ENCODE data around the gene CRCP.
"Not testable (repeated sequence)": the region's sequence is repeated elsewhere in the genome, so short reads cannot be mapped to it uniquely, and the experiment has no call there.

Gene CRCP

DNA sequence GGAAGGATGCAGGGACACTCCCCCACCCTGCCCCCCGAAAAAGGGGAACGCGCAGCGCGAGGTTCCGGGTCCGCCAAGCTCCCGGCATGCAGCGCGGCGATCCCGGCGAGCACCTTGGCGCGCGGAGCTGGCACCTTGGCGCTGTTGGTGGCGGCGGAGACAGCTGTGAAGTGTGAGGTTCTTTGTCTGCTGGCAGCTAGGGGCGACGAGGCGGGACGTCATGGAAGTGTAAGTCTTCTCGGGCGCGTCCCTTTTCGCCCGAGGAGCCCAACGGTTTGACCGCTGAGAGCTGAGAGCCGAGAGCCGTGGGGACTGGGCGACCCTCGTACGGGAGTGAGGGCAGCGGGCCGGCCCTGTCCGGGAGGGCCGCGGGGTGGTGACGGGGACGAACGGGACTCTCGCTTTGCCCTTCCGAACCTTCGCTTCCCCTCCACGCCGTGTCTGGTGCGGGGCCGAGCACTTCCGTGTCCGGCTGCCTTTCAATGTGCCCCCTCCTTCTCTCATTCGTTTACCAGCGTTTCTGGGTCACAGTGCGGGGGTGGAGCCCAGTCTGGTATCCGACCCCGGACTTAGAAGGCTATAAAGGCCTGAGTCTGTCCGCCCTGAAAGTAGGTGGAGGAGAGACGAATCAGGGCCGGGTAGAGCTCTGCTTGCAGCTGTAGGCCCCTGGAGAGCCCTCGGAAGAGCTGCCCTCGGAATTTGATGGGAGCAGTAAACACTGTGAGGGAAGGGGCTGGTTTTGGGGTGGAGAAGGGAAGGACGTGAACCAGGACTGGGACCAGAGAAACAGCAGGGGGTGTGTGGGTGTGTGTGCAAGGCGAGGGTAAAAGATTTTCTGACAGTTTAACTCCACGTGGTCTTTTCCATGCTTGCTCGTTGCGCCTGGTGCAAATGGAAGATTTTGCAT lies at the start of gene CRCP:
Gene CRCP (plus strand): TSS at position 105 of the 907 bp plus-strand sequence. CDS start 116 bp downstream, at position 221.
- peak; percentile 69 for DNase-seq (ENCODE audit: low spot score)

DNA sequence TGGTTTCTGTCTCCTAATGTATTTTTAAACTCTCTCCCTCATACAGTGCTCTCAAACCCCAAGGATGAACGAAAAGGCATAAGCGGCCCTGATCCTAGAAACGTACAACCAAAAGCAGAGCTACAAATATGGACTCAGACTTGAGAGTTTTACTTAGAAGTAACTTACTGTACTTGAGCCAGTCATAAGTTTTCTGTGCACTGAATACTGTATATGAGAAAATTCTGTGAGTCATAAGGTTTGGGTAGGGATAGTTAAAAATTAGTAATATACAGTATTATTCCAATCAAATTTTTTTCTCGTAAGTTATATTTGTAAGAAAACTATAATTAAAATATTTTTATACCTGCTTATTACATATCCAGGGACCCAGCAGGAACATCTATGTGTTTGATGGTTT lies 44.9 kb upstream of the CRCP start:
- no peak for DNase-seq (ENCODE audit: low spot score)

DNA sequence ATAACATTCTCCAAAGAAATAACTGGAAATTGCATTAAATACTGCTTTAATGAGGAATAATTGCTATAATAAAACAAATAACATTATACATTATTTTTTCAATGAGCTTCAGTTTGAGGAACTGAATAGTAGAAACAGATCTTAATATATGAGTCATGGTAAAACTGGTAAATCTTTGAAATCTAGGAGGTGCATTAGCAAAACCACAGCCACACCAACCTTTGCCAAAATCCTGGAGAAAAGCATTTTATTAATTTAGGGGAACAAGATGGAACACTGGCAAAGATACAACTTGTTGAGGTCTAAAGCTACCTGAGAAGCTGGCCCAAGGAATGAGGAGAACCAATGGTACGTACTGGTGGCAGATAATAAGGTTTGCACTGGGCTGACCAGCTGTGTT lies 44.4 kb upstream of the CRCP start:
- DNase-seq (ENCODE audit: low spot score) = no peak

DNA sequence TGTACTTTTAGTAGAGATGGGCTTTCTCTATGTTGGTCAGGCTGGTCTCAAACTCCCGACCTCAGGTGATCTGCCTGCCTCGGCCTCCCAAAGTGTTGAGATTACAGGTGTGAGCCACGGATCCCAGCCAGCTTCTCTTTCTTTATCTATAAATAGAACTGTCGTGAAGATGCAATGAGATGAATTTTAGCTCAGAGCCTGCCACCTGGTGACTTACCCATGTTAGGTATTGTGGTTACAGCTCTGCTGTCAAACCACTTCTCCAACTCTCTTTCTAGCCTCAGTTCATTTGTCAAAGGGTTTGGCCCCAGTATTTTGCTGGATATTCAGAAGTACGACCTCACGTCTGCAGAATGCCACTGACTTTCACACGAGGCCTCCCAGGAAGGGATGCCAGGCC lies 42.4 kb upstream of the CRCP start:
- not testable (repeated sequence) for DNase-seq (ENCODE audit: low spot score)

DNA sequence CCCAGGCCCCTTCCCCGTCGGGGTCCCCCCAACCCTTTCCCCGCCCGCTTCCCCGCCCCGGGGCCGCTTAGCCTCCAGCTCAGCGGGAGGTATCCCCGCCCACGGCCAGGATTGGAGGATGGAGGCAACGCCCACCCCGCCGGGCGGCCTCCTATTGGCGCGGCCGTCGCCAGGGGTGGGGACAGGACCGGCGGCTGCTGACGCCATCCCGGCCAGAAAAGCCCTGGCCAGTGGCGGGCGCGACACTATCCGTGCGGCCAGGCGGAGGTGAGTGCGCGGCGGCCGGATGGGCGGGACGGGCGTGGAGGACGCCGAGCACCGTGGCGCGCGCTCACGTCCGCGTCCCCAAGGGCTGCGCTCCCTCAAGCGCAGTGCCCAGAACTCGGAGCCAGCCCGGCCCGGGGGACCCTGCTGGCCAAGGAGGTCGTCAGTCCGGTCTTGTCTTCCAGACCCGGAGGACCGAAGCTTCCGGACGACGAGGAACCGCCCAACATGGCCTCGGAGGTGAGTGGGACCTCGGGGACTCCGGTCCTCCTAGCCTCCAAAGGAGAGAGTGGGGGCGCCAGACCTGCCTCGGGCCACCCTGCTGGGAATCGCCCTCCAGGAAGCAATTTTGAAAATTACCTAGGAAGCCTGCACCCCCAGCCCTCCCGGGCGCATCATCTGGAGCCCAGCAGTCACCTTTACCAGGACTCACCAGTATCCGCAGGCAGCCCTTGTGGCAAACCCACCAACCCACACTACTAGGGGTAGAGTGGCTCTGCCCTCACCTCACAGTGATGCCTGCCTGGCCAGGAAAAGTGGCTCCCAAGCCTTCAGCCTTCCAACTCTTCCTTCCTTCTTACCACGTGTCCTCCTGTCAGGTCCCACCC lies 38.8 kb upstream of the CRCP start, which contains the start of gene ASL:
Gene ASL (plus strand): TSS at position 230 of the 872 bp plus-strand sequence. CDS start 263 bp downstream, at position 493.
- peak; percentile 95 for DNase-seq (ENCODE audit: low spot score)

DNA sequence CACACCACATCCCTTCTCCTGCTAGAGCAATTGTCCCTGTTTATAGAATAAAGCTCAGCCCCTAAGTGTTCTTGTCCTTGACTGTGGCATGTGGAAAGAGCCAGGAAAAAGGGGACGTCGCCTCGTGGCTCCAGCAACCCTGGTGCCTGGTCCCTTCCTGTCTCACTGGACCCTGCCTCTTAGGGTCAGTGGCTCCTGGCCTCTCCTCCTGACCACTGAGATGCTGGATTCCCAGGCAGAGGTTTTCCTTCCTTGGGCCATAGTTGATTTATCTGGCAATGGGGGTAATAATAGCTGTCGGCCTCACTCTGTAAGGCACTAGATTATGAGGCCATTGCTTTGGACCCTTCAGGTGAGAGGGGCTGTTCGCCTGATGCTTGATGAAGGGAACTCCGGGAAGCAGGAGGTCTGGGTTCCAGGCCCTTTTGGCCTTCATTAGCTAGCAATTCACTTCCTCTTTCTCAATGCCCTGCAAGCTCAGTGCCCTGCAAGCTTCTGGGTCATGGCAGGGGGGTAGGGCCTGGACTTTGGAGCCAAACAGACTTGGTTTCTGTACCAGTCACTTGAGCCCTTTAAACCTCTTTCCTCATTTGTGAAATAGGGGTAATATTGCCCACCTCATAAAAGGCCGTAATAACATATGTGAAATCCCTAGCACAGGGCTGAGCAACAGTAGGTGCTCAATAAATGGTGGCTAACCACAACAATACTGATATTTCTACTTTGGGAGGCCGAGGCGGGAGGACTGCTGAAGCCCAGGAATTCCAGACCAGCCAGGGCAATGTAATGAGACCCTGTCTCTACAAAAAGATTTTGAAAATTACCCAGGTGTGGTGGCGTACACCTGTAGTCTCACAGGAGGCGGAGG lies 38.0 kb upstream of the CRCP start:
- no peak for DNase-seq (ENCODE audit: low spot score)

DNA sequence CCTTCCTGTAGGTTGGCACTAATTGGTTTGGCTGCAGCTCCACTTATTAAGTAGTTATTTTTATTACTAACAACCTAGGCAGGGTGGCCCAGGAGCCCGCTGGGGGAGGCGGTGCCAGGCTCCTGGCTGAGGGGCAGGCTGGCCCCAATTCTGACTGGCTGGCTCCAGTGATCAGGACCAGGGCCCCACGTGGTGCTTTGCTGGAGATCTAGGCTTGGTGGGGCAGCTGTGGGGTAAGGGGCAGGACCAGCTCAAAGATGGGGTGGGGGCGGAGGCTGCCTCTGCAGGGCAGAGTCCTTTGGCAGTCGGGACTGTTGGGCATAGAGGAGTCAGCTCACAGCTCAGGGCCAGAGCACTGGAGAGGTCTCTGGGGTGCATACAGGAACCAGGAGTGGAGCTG lies 36.6 kb upstream of the CRCP start:
- no peak for DNase-seq (ENCODE audit: low spot score)

DNA sequence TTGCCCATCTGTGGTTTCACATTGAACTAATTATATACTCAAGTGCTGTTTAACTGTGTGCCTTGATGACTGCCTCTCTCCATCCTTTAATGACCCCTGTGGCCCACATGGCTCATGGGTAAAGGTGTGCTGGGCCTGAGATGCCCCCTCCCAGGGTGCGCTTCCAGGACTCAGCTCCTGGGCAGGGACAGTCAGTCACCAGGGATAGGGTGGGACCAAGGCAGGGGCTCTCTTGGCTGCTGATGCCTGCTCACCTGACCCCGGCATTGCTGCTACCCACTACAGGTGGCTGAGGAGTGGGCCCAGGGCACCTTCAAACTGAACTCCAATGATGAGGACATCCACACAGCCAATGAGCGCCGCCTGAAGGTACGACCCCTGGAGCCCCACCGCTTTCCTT lies 32.6 kb upstream of the CRCP start:
- DNase-seq (ENCODE audit: low spot score) = no peak

DNA sequence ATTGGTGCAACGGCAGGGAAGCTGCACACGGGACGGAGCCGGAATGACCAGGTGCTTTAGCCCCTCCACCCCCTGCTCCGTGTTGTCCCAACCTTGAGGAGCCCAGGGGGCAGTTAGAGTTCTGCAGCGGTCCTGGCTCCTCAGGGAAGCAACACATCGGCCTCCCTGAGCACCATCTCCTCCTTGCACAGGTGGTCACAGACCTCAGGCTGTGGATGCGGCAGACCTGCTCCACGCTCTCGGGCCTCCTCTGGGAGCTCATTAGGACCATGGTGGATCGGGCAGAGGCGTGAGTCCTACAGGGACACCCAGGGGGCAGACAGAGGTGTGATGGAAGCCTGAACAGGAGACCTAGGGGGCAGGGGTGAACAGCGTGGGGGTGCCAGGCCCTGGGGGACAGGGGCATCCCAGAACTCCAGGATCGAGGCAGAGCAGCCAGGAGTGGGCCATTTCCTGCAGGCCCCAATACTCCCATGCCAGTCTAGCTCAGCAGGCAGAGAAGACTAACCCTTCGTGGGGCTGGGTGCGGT lies 31.7 kb upstream of the CRCP start:
- DNase-seq (ENCODE audit: low spot score) = no peak

DNA sequence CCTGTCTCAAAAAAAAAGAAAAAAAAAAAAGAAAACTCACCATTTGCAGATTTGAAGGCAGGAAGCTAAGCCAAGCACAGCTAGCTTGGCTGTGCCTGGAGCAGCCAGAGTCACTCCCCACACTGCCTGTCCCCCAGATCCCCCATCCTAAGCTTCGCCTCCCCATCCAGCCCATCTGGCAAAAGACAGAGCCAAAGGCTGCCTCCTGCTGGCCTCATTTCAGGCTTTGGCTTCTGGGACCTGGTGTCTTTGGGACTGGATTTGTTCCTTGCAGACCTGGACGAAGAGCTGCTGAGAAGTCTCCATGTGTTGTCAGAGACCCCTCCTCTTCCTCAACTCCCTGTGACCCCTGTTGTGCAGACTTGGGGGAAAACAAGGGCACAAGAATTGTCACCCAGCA lies 31.0 kb upstream of the CRCP start:
- no peak for DNase-seq (ENCODE audit: low spot score)

DNA sequence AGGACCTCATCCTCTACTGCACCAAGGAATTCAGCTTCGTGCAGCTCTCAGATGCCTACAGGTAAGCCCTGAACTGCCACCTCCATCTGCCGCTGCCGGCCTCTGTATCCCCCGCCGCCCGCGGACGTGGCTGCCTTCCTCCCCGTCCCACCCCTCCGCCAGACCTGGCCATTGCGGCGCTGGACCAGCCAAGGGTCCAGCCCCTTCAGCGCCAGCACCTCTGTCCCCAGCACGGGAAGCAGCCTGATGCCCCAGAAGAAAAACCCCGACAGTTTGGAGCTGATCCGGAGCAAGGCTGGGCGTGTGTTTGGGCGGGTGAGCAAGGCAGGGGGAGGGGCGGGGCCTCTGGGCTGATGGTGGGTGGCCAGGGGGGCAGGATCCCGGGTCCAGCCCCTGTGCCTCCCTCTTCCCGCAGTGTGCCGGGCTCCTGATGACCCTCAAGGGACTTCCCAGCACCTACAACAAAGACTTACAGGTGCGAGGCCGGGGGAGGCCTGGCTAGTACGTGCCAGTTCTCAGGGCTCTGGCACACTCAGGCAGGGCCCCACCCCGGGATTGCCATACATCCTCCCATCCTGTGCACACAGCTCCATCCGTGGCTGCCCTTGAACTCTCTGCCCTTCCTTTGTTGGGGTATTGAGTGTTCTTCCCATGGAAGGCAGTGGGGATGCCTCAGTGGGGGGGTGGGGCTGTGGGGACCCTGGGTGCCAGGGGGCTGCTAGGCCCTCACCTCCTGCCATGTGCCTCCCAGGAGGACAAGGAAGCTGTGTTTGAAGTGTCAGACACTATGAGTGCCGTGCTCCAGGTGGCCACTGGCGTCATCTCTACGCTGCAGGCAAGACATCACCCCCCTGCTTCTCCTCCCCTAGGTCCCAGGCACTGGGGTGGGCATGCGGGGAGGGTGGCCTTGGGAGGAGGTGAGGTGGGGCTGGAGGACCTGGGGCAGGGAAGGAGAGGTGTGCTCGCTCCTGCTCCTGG lies 25.5 kb upstream of the CRCP start:
- DNase-seq (ENCODE audit: low spot score) = no peak

DNA sequence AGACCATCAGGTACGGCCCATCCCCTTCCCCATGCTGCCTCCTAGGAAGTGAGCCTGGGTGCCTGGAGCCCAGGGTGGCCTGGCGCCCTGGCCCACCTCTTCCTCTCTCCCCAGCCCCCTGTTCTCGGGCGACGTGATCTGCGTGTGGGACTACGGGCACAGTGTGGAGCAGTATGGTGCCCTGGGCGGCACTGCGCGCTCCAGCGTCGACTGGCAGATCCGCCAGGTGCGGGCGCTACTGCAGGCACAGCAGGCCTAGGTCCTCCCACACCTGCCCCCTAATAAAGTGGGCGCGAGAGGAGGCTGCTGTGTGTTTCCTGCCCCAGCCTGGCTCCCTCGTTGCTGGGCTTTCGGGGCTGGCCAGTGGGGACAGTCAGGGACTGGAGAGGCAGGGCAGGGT lies 22.0 kb upstream of the CRCP start:
- no peak for DNase-seq (ENCODE audit: low spot score)

DNA sequence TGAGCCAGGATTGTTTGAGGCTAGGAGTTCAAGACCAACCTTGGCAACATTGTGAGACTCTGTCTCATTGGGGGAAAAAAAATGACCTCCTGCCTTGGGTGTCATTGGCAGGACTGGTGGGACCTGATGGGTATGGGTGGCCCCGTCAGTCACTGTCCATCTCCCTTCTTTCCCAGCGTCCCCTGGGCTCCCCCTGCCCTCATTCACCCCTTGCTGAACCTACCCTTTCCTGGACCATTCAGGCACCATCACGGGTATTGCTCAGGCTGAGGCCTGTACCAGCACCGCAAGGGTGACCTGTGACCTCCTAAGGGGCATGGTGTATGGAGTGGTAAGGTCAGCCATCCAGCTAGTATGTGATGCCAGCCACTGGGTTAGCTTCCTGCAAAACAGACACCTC lies 19.6 kb upstream of the CRCP start:
- no peak for DNase-seq (ENCODE audit: low spot score)

DNA sequence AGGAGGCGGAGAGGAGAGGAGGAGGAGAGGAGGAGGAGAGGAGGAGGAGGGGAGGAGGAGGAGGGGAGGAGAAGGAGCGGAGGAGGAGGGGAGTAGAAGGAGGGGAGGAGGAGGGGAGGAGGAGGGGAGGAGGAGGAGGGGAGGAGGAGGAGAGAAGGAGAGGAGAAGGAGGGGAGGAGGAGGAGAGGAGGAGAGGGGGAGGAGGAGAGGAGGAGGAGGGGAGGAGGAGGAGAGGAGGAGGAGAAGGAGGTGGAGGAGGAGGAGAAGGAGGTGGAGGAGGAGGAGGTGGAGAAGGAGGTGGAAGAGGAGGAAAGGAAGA lies 15.5 kb upstream of the CRCP start:
- DNase-seq (ENCODE audit: low spot score) = no peak

DNA sequence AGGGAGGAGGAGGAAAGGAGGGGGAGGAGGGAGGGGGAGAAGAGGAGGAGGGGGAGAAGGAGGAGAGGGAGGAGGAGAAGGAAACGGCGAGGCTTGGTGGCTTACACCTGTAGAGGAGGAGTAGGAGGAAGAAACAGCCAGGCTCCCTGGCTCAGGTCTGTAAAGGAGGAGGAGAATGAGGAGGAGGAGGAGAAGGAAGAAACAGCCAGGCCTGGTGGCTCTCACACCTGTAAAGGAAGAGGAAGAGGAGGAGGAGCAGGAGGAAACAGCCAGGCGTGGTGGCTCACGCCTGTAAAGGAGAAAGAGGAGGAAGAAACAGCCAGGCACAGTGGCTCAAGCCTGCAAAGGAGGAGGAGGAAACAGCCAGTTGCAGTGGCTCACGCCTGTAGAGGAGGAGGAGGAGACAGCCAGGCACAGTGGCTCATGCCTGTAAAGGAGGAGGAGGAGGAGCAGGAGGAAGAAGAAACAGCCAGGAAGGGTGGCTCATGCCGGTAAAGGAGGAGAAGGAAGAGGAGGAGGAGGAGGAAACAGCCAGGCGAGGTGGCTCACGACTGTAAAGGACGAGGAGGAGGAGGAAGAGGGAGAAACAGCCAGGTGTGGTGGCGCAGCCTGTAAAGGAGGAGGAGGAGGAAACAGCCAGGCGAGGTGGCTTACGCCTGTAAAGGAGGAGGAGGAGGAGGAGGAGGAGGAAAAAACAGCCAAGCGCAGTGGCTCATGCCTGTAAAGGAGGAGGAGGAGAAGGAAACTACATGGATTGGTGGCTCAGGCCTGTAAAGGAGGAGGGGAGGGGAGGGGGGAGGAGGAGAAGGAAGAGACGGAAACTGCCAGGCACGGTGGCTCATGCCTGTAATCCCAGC lies 14.9 kb upstream of the CRCP start:
- DNase-seq (ENCODE audit: low spot score) = no peak

DNA sequence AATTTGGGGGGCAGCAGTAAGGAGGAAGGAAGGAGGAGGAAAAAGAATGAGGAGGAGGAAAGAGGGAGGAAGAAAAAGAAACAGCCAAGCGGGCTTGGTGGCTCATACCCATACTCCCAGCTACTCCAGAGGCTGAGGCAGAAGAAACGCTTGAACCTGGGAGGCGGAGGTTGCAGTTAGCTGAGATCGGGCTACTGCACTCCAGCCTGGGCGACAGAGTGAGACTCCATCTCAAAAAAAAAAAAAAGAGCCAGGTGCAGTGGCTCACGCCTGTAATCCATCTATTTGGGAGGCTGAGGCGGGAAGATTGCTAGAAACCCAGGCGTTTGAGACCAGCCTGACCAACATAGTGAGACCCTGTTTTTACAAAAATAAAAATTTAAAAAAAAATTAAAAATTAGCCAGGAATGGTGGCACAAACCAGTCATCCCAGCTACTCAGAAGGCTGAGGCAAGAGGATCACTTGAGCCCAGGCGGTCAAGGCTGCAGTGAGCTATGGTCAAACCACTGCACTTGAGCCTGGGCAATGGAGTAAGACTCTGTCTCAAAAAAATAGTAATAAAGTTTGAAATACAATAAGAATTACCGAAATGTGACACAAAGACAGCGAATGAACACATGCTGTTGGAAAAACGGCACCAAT lies 14.1 kb upstream of the CRCP start:
- DNase-seq (ENCODE audit: low spot score) = no peak

DNA sequence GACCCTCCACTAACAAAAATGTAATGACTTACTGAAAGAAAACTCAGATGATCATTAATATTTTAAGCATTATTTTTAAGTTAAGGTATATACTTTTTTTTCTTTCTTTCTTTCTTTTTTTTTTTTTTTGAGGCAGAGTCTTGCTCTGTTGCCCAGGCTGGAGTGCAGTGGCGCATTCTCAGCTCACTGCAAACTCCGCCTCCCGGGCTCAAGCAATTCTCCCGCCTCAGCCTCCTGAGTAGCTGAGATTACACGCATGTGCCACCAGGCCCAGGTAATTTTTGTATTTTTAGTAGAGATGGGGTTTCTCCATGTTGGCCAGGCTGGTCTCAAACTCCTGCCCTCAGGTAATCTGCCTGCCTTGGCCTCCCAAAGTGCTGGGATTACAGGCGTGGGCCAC lies 12.5 kb upstream of the CRCP start:
- not testable (repeated sequence) for DNase-seq (ENCODE audit: low spot score)

DNA sequence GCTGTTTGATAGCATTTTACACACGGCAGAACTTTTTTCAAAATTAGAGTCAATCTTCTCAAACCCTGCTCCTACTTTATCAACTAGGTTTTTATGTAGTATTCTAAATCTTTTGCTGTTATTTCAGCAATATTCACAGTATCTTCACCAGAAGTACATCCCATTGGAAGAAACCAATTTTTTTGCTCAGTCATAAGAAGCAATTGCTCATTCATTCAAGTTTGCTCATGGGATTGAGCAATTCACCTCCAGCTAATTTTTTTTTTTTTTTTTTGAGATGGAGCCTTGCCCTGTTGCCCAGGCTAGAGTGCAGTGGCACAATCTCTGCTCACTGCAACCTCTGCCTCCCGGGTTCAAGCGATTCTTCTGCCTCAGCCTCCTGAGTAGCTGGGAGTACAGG lies 10.7 kb upstream of the CRCP start:
- not testable (repeated sequence) for DNase-seq (ENCODE audit: low spot score)

DNA sequence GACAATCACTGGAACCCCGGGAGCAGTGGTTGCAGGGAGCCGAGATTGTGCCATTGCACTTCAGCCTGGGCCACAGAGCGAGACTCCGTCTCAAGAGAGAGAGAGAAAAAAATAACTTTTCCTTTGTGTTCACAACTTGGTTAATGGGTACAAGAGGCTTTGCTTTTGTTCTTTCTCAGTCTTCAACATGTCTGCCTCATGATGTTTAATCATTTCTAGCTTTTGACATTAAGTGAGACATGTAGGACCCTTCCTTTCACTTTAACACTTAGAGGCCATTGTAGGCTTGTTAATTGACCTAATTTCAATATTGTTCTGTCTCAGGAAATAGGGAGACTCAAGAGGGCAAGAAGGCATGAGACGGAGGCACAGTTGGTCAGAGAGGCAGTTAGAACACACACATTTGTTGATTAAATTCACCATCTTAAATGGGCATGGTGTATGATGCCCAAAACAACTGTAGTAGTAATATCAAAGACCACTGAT lies 9.3 kb upstream of the CRCP start:
- DNase-seq (ENCODE audit: low spot score) = no peak
